ENCODE results near the gene SLC22A14. TPM values are rescaled to one million over a fixed set of nuclear protein-coding genes. Genes with fewer than 3 reads are reported as not detected.
"Not testable (repeated sequence)": the region's sequence is repeated elsewhere in the genome, so short reads cannot be mapped to it uniquely, and the experiment has no call there.

SLC22A14 gene
- polyA plus RNA-seq, 4 donors = 0.32 to 0.57 (median 0.42) TPM

DNA sequence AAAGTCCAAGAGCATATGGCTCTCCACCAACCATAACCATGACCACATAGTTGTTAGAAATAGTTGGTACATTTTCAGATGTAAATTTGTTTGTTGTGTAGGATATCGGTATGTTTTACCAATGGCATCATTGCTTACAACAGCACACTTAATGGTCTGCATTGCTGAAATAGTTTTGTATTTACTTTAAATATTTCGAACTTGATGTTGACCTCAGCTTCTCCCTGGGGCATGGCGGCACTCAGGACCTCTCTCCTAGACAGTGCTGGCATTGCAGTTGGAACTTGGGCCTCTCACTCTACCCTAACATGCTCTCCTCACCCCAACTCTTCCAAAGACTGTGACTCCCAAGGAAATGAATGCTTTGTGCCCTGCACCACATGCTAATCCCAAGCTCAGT, 11.5 kb upstream of the SLC22A14 start:
- DNase-seq (ENCODE audit: low read depth in 4 of 4, low spot score in 3 of 4) = no peak

DNA sequence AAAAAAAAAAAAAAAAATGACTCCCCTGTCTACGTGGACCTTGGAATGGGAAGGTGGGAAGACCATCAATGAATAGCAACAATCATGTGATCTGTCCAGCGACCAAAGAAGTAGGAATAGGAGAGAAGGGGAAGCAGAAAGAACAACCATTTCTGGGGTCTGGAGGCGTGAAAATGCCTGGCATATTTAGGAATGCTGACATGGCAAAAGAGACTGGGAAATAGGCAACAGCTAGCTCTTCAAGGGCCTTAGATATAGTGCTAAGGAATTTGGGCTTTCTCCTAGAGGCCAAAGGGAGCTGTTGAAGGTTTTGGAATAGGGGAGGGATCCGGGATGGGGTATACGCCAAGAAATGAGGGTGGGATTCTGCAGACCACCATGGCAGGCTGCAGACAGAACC, 10.5 kb upstream of the SLC22A14 start:
- no peak for DNase-seq (ENCODE audit: low read depth in 4 of 4, low spot score in 3 of 4)

DNA sequence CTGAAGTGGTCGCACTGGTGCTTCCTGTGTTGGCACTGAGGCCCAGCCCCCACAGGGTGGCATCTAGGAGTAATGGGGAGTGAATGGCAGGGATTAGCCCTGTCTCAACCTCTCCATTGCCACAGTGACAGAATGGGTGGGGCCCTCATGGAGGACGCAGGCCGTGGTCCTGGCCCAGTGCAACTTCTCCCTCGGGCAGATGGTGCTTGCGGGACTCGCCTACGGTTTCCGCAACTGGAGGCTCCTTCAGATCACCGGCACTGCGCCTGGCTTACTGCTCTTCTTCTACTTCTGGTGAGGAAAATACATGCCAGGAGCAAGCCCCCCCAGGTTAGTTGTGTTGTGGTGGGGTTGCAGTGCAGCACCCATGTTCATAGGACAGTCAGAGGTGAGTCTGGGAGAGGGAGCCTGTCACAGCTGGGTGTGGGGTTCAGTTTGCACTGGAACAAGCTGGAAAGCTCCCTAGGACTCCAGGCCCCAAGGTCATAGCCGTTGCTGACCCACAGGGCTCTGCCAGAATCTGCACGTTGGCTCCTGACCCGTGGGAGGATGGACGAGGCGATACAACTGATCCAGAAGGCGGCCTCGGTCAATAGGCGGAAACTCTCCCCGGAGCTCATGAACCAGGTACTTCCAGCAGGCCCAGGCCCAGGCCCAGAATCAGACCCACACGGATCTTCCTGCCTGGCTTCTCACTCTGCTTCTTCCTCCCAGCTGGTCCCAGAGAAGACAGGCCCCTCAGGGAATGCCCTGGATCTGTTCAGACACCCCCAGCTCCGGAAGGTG, 7.0 kb upstream of the SLC22A14 start:
- no peak for DNase-seq (ENCODE audit: low read depth in 4 of 4, low spot score in 3 of 4)

DNA sequence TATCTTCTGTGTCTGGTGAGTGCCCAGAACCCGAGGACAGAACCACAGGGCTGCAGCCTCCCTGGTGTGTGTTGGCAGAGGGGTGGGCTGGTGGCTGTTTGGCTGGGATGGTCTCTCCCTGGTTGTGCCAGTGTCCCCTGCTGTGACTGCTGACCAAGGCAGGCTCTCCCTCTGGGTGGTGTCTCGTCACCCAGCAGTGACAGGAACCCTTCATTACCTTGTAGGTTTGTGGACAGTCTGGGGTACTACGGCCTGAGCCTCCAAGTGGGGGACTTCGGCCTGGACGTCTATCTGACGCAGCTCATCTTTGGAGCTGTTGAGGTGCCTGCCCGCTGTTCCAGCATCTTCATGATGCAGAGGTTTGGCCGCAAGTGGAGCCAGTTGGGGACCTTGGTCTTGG, 6.4 kb upstream of the SLC22A14 start:
- no peak for DNase-seq (ENCODE audit: low read depth in 4 of 4, low spot score in 3 of 4)

DNA sequence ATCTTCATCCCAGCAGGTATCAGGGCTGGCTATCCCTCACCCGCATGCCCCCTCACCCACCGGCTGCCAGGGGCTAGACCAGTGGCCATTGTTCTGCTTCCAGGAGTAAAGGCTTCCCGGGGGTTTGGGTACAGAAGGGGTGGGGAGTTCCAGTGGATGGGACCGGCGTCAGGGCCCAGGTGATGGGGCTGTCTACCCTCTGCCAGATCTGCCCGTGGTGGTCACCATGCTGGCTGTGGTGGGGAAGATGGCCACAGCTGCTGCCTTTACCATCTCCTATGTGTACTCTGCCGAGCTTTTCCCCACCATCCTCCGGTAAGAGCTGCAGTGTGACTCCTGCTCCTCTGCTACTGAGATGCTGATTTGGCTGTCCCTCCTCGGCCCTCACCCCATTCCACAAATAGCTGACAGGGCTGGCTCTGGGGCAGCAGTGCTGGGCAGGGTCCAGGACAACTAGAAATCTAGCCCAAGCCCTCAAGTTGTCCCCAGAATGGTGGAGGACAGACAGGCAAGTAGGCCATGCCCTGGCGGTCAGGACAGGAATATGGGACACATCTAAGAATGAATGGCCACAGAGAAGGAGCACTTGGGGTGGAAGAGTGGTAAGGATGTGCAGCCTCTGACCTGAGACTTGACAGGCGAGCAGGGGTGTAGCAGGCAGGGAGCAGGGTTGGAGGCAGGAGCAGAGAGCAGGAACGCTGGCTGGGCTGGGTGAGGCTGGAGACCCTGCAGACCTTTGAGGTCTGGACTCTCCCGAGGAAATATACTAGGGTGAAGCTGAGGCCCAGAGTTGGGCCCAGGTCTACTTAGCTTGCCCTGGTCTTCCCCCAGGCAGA, 5.8 kb upstream of the SLC22A14 start:
- no peak for DNase-seq (ENCODE audit: low read depth in 4 of 4, low spot score in 3 of 4)

DNA sequence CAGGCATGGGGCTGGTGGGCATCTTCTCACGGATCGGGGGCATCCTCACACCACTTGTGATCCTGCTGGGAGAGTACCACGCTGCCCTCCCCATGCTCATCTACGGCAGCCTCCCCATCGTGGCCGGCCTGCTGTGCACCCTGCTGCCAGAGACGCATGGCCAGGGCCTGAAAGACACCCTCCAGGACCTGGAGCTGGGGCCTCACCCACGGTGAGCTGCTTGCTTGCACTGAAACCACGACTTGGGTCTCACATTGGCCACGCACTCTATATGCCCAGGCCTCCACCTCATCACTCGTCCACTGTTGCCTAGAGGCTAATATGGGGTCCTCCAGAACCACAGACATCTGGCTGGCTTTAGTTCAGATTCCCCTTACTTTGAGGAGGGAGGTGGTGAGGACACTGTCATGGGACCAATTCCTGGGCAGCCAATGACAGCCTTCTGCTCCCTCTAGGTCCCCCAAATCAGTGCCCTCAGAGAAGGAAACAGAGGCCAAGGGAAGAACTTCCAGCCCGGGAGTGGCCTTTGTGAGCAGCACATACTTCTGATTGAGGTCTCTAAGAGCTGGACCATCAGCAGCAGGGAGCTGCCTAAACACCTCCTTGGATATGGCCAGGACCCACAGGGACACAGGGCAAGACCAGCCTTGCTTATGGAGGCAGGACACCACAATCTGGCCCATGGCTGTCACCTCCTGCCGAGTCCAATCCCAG, 5.0 kb upstream of the SLC22A14 start:
- no peak for DNase-seq (ENCODE audit: low read depth in 4 of 4, low spot score in 3 of 4)

DNA sequence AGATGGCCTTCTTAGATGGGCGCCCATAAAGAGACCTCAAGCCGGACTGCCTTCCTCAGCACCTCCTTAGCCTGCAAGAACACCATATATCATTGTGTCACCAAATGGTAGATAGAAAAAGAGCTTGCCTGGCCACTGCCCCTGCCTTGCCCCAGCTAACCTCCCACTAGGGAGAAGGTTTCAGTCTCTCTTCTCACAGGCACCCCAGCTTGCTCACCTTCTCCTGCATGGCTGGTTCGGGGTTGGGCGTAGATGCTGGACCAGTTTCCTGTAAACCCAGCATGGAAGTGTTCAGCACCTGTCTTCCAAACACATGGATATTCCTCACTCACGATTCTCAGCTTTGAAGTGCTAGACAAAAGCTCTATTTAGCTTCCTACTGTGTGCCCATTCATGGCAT, 3.3 kb upstream of the SLC22A14 start:
- DNase-seq (ENCODE audit: low read depth in 4 of 4, low spot score in 3 of 4) = no peak

DNA sequence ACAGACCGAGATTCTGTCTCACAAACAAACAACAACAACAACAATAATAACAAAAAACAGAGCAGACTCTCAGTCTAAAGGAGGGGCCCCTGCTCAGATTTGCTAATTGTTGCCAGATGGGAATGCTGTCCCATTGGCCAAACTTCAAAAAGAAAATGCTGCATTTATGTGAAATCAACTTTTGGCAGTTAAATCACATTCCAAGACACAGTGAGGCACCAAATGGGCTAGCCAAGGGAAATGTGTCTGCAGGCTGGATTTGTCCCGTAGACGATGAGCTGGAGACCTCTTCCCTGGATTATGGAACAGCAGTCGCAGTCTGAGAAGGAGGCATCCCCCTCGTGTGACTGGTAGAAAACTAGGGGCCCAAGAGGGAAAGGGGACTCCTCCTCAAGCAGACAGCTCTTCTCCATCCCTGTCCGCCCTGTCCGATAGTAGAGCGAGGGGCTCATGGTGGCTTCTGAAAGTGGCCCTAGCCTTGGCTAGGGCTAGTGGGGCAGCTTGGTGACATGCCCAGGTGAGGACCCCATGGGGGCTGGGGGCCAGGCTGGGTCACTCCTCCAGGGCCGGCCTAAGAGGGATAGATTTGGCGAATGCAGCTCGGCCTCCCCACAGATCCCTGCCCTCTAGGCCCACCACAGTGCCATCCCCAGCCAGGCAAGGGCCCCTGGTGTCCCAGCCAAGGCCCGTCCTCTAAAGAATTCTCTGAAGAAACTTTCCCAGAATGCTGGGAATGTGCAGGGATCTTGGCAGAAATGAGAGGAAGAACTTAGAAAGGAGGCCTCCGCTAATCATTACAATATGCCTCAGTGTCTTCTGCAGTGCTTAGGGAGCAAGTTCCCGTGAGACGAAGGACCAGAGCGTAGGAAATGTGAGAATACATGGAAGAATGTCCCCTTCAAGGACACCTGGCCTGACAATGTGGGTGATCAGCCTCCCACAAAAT, 2.0 kb downstream of the SLC22A14 start:
- no peak for DNase-seq (ENCODE audit: low read depth in 4 of 4, low spot score in 3 of 4)

DNA sequence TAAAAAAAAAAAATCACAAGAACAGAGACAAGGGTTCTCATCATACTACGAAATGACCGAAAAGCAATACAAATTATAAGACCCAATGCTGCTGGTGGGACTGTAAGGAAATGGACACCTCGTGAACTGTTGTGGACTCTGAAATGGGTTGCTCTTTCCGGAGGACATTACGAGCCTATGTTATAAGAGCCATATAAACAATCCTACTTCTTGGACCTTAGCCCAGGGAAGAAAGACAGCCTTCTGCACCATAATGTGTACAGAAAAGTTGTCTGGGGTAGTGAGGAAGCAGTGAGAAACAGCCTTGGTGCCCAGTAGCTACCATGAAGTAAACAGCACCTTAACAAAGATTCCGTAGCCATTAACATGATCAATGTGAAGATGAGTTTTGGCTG, 2.7 kb downstream of the SLC22A14 start:
- DNase-seq (ENCODE audit: low read depth in 4 of 4, low spot score in 3 of 4) = no peak

DNA sequence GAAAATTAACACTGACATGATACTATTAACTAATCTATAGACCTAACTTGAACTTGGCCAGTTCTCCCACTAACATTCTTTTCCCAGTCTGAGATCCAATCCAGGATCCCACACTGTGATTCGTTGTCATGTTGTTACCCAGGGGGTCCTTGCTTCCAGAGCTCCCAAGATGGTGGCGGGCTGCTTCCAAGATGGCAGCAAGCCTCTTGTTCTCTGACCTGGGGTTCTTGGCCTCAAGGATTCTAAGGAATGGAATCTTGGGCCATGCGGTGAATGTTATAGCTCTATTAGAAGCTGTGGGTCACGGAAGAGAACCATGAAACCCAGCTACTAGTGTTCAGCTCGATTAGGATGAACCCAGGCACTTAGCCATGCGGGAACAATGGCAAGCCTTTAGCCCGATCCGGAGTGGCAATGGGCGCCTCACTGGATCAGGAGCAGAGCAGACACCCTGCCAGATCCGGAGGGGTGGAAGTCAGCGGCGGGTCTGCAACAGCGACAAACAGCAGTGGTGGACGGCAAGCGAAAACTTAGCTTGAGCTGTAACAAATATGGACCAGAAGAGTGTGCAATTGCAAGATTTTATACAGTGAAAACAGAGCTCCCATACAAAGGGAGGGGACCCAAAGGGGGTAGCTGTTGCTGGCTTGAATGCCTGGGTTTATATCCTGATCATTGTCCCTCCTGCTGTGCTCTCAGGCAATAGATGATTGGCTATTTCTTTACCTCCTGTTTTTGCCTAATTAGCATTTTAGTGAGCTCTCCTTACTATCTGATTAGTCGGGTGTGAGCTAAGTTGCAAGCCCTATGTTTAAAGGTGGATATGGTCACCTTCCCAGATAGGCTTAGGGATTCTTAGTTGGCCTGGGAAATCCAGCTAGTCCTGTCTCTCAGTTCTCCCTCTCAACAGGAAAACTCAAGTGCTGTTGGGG, 7.5 kb downstream of the SLC22A14 start:
- DNase-seq (ENCODE audit: low read depth in 4 of 4, low spot score in 3 of 4) = not testable (repeated sequence)

DNA sequence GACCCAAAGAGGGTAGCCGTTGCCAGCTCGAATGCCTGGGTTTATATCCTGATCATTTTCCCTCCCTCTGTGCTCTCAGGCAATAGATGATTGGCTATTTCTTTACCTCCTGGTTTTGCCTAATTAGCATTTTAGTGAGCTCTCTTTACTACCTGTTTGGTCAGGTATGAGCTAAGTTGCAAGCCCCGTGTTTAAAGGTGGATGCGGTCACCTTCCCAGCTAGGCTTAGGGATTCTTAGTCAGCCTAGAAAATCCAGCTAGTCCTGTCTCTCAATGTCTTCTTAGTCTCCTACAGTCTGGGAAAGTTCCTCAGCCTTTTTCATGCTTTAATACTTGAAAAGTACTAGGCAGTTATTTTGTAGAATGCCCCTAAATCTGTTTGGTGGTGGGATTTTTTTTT, 15.0 kb downstream of the SLC22A14 start:
- DNase-seq (ENCODE audit: low read depth in 4 of 4, low spot score in 3 of 4) = not testable (repeated sequence)

DNA sequence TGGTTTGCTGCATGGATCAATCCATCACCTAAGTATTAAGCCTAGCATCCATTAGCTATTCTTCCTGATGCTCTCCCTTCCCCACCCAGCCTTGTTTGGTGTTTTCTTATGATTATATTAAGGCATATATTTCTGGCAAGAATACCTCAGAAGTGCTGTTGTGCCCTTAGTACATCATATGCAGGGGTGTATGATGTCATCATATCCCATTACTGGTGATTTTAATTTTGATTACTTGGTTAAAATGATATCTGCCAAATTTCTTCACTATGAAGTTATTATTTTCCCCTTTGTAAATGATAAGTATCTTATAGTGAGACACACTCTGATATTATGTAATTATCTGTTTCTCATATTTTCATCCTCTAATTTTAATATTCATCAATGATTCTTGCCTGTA, 15.4 kb downstream of the SLC22A14 start:
- DNase-seq (ENCODE audit: low read depth in 4 of 4, low spot score in 3 of 4) = no peak

DNA sequence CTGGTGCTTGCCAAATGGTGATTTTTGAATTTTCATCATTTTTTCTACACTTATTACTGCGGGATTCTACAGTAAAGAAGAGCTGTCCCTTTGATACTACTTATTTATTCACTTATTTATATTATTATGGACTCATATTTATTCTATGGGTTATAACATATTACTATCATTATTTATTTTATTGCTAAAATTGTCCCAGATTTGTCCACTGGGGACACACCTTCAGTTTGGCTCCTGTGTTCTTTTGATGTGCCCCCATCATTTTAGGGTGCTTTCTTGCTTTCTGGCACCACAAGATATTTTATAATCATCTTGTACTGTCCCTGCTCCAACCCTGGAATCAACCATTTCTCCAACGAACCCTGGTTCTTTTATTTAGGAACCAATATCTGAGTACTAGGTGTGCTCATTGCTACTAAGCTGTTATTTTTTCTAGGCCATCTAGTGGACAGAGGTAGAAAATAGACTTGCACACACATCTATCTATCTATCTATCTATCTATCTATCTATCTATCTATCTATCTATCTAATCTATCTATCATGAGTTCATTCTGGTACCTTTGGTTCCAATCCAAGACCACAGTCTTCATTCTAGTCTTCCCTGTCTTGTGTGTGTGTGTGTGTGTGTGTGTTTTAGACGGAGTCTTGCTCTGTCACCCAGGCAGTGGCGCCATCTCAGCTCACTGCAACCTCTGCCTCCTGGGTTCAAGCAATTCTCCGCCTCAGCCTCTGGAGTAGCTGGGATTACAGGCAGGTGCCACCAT, 16.0 kb downstream of the SLC22A14 start:
- DNase-seq (ENCODE audit: low read depth in 4 of 4, low spot score in 3 of 4) = no peak

DNA sequence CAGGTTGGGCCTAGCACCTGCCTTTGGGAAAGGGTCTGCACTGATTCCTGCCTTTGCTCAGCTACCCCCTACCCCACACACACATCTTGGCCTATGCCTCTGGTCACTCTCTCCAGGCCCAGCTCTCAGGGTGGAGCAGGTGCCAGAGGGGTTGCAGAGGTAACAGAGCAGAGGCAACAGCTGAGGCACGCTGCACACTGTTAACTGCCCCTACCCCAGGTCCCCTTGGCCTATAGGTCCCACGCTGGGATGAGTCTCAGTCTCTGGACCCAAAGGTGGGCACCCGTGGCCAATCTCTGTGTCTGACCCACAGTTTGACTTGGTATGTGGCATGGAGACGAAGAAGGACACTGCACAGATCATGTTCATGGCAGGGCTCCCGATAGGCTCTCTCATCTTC, 24.8 kb downstream of the SLC22A14 start:
- DNase-seq (ENCODE audit: low read depth in 4 of 4, low spot score in 3 of 4) = no peak

DNA sequence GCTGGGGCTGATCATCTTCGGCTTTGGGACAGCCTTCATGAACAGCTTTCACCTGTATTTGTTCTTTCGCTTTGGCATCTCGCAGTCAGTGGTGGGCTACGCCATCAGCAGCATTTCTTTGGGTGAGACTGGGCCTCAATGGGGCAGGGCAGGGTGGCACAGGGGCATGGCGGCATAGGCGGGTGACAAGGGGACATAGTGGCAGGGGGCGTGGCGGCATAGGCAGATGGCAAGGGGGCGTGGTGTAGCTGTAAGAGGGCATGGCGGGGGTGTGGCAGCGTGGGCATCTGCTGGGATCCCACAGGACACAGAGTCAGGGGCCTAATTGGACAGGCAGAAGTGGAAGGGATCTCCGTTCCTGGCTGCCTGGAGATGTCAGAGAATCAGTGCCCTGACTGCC, 25.5 kb downstream of the SLC22A14 start:
- no peak for DNase-seq (ENCODE audit: low read depth in 4 of 4, low spot score in 3 of 4)

DNA sequence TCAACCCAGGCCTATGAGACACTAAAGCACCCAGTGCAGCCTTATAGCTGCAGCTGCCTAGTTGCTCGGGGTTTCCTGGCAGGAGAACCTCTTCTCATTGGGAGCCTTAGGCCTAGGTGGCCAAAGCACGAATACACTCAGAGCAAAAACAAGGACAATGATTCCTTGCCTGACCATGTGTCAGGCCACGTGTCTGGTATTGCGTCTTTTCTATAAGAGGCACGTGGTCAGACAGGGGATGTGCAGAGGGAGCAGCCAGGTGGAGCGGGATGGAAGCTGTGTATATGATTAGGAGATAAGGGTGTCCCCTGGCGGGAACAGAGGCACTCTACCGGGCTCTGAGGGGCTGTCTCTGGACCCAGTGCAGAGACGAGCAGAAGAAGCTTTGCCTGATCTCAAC, 26.4 kb downstream of the SLC22A14 start:
- no peak for DNase-seq (ENCODE audit: low read depth in 4 of 4, low spot score in 3 of 4)

DNA sequence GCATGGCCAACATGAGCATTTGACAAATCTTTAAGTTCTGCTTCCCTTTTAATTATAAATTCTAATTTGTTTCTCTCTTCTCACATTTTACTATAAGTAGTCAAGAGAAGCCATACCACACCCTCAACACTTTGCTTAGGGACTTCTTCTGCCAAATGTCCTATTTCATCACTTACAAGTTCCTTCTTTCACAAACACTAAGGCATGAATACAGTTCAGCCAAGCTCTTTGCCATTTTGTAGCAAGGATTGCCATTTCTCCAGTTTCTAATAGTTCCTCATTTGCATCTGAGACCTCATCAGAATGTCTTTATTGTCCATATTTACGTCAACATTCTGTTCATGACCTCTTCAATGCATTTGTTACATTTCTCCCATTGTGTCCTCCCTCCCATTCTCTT, 29.4 kb downstream of the SLC22A14 start:
- no peak for DNase-seq (ENCODE audit: low read depth in 4 of 4, low spot score in 3 of 4)

DNA sequence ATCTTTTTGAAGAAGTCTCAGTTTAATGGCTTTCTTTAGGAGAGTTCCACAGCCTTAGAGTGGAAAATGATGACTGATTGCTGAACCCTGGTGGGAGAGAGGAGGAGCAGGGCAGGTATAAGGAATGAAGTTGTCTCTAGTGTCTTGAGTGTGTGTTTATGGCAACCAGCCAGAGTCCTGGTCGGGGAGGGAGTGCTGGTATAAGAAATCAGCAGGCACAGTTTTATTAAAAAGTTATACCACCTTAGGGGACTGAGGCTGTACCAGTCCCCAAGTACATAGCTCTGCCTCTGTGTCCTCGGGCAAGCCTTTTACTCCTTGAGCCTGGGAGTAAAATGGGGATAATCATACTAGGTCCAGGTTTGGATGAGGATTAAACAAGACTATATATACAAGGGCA, 29.8 kb downstream of the SLC22A14 start:
- no peak for DNase-seq (ENCODE audit: low read depth in 4 of 4, low spot score in 3 of 4)
